22Rv1 (cell line): ENCODE results near the gene ASTN1.

ENCODE experiments used
- ZFX ChIP-seq: fragments of 450-650 bp; IDR thresholded peaks from 2 replicates; pipeline ENCODE4 v1.6.1; 2017; ENCODE audit warnings: antibody characterized with exemption, borderline replicate concordance
- TF ChIP-seq, protein P1 (sequence below): fragments of 450-650 bp; IDR thresholded peaks from 2 replicates; pipeline ENCODE4 v1.5.1; 2017; ENCODE audit warnings: mild to moderate bottlenecking

DNA sequence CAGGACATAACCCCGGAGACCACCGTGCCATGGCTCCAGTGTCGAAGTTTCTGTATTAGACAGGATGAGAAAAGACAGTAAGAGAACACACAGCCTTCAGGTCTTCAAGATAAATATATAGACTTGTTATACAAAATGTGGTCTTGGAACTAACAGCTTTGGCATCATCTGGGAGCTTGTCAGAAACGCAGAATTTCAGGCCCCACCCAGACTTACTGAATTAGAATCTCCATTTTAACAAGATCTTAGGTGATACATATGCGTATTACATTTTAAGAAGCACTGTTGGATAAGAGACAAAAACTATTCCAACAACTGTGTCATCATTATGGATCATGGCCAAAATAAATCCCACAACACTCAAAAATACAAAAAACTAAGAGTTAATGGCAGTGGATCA is 239.3 kb downstream of the ASTN1 start:
- TF ChIP-seq, protein P1, sequence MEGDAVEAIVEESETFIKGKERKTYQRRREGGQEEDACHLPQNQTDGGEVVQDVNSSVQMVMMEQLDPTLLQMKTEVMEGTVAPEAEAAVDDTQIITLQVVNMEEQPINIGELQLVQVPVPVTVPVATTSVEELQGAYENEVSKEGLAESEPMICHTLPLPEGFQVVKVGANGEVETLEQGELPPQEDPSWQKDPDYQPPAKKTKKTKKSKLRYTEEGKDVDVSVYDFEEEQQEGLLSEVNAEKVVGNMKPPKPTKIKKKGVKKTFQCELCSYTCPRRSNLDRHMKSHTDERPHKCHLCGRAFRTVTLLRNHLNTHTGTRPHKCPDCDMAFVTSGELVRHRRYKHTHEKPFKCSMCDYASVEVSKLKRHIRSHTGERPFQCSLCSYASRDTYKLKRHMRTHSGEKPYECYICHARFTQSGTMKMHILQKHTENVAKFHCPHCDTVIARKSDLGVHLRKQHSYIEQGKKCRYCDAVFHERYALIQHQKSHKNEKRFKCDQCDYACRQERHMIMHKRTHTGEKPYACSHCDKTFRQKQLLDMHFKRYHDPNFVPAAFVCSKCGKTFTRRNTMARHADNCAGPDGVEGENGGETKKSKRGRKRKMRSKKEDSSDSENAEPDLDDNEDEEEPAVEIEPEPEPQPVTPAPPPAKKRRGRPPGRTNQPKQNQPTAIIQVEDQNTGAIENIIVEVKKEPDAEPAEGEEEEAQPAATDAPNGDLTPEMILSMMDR: no peak
- TF ChIP-seq ZFX: no peak
